ENCODE data around the gene SLC22A13. TPM values are rescaled to one million over a fixed set of nuclear protein-coding genes. Genes with fewer than 3 reads are reported as not detected.
"Not testable (repeated sequence)": the region's sequence is repeated elsewhere in the genome, so short reads cannot be mapped to it uniquely, and the experiment has no call there.

Gene SLC22A13
- polyA plus RNA-seq, 2 donors, result 0.14 to 0.53 TPM

DNA sequence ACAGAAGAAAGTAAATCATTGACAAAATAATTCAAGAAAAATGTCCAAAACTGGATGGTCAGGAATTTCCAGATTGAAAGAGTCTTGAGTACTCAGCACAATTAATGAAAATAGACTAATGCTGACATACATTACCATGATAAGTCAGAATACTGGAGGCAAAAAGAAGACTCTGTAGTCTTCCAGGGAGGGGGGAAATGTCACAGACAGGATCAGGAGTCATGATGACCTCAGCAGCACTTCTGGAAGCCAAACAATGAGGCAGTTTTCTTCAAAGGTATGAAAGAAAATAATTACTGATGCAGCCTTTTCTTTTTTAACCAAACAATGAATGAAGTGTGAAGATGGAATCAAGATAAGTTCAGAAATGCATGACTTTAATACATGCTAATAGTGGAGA lies 30.1 kb upstream of the SLC22A13 start:
- H3K36me3 ChIP-seq (ENCODE audit: control insufficient read depth in 2 of 2, insufficient read depth in 2 of 2, low read length in 1 of 2), result peaks cover 4 to 8% of the 10 kb centered on the region in 2 donors

DNA sequence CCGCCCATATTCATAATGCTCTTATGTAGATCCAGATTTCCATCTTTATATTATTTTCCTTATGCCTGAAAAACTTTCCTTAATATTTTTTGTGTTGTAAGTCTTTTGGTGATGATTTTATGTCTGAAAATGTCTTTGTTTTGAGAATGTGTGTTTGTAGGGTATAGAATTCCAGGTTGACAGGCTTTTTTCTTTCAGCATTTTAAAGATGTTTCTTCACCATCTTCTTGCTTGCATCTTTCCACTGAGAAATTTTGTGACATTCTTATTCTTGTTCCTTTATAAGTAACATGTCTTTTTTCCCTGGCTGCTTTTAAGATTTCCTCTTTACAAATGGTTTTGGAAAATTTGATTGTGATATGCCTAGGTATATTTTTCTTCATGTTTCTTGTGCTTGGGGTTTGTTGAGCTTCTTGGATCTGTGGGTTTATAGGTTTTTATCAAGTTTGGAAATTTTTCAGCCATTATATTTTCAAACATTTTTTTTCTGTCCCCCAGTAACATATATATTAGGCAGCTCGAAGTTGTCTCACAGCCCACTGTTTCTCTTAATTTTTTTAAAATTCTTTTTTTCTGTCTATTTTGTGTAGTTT lies 27.1 kb upstream of the SLC22A13 start:
- no peak overlapping the region for H3K4me3 ChIP-seq (ENCODE audit: low read depth in 1 of 2, low read length in 2 of 2)
- H3K4me1 ChIP-seq (ENCODE audit: control insufficient read depth in 2 of 2, insufficient read depth in 2 of 2, low read length in 1 of 2), result no peaks in the 10 kb centered on the region
- no peaks in the 10 kb centered on the region for H3K27me3 ChIP-seq (ENCODE audit: control insufficient read depth in 1 of 2, insufficient read depth in 2 of 2, low read length in 2 of 2)
- H3K36me3 ChIP-seq (ENCODE audit: control insufficient read depth in 2 of 2, insufficient read depth in 2 of 2, low read length in 1 of 2), result peaks cover 4 to 8% of the 10 kb centered on the region in 2 donors
- H3K27ac ChIP-seq (ENCODE audit: low read depth in 2 of 2, low read length in 1 of 2), result no peak overlapping the region
- H3K9me3 ChIP-seq (ENCODE audit: control insufficient read depth in 2 of 2, insufficient read depth in 1 of 2, low read depth in 1 of 2, low read length in 1 of 2), result no peaks in the 10 kb centered on the region
- 97% methylated on average over 2 of the region's 2 CpGs for WGBS, 2 donors

More for the DNA sequence above, 30.1 kb upstream of the SLC22A13 start:
- no peaks in the 10 kb centered on the region for H3K27me3 ChIP-seq (ENCODE audit: control insufficient read depth in 1 of 2, insufficient read depth in 2 of 2, low read length in 2 of 2)
- H3K27ac ChIP-seq (ENCODE audit: low read depth in 2 of 2, low read length in 1 of 2), result no peak overlapping the region
- no peaks in the 10 kb centered on the region for H3K9me3 ChIP-seq (ENCODE audit: control insufficient read depth in 2 of 2, insufficient read depth in 1 of 2, low read depth in 1 of 2, low read length in 1 of 2)
- no peak overlapping the region for H3K4me3 ChIP-seq (ENCODE audit: low read depth in 1 of 2, low read length in 2 of 2)
- H3K4me1 ChIP-seq (ENCODE audit: control insufficient read depth in 2 of 2, insufficient read depth in 2 of 2, low read length in 1 of 2), result no peaks in the 10 kb centered on the region

DNA sequence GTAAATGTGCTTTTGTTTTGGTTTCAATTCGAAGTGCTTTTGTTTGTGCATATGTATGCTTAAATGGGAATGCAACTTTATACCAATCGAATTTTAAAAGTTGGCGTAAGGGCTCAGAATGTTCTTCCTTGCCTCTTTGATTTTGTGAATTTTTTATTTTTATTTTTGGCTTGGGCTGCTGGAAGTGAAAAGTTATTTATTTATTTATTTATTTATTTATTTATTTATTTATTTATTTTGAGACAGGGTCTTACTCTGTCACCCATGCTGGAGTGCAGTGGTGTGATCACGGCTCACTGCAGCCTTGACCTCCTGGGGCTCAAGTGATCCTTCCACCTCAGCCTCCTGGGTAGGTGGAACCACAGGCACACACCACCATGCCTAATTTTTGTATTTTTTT lies 22.8 kb upstream of the SLC22A13 start:
- H3K36me3 ChIP-seq (ENCODE audit: control insufficient read depth in 2 of 2, insufficient read depth in 2 of 2, low read length in 1 of 2); H3K4me1 ChIP-seq (ENCODE audit: control insufficient read depth in 2 of 2, insufficient read depth in 2 of 2, low read length in 1 of 2); H3K27ac ChIP-seq (ENCODE audit: low read depth in 2 of 2, low read length in 1 of 2); H3K4me3 ChIP-seq (ENCODE audit: low read depth in 1 of 2, low read length in 2 of 2); H3K9me3 ChIP-seq (ENCODE audit: control insufficient read depth in 2 of 2, insufficient read depth in 1 of 2, low read depth in 1 of 2, low read length in 1 of 2); H3K27me3 ChIP-seq (ENCODE audit: control insufficient read depth in 1 of 2, insufficient read depth in 2 of 2, low read length in 2 of 2): not testable (repeated sequence)
- WGBS, 2 donors, result 97 to 98% methylated on average over 4 of the region's 4 CpGs

DNA sequence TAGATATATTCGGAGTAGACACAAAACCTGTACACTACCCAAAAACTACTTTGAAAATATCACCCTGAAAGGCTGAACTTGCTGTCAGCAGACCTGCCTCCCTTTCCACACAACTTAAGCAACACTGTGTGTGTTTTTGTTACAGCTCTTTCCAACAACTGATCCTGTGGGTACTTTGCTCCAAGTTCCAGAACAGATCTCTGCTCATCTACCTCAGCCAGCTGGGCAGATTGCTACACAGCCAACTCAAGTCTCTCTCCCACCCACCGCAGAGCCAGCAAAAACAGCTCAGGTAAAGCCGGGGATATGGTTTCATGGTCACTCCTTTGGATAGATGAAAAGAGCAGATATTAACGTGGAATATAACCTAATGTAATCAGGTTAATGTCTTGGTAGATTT lies 19.7 kb upstream of the SLC22A13 start:
- 92 to 94% methylated on average over 4 of the region's 4 CpGs for WGBS, 2 donors
- no peaks in the 10 kb centered on the region for H3K4me1 ChIP-seq (ENCODE audit: control insufficient read depth in 2 of 2, insufficient read depth in 2 of 2, low read length in 1 of 2)
- no peak overlapping the region for H3K27ac ChIP-seq (ENCODE audit: low read depth in 2 of 2, low read length in 1 of 2)
- H3K4me3 ChIP-seq (ENCODE audit: low read depth in 1 of 2, low read length in 2 of 2), result no peak overlapping the region
- no peaks in the 10 kb centered on the region for H3K9me3 ChIP-seq (ENCODE audit: control insufficient read depth in 2 of 2, insufficient read depth in 1 of 2, low read depth in 1 of 2, low read length in 1 of 2)
- peaks cover 0 to 7% of the 10 kb centered on the region in 2 donors for H3K36me3 ChIP-seq (ENCODE audit: control insufficient read depth in 2 of 2, insufficient read depth in 2 of 2, low read length in 1 of 2)
- no peaks in the 10 kb centered on the region for H3K27me3 ChIP-seq (ENCODE audit: control insufficient read depth in 1 of 2, insufficient read depth in 2 of 2, low read length in 2 of 2)

DNA sequence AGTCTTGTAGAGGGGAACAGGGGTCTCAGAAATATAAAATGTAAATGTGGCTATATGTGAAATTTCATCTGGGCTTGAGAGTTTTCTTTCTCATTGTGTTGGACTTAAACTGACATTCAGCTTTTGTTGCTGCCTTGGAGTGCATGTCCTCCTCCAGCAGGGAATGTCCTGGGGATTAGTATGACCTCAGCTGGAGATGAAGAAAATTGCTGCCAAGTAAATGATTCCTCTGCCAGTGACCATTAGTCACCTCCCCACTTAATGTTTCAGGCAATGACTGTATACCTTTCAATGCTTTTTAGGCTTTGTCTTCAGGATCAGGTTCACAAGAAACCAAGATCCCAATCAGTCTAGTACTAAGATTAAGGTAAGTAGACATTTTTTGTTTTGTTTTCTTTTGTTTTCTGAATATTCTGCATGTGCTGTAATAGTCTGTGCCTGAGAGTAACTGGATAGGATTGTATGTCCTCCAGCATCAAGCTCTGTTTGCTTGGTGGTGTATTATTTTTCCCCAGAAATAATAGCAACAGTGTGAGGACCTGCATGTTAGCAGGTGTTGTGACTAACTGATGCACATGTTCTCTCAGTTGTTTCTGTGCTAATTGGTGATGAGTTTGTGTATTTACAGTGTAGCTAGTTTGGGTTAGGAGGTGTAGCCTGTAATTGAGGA lies 18.1 kb upstream of the SLC22A13 start:
- Histone ChIP-seq H3K4me1 (ENCODE audit: control insufficient read depth in 2 of 2, insufficient read depth in 2 of 2, low read length in 1 of 2) (no peaks in the 10 kb centered on the region), H3K27ac (ENCODE audit: low read depth in 2 of 2, low read length in 1 of 2) (no peak overlapping the region), H3K27me3 (ENCODE audit: control insufficient read depth in 1 of 2, insufficient read depth in 2 of 2, low read length in 2 of 2) (no peaks in the 10 kb centered on the region), H3K9me3 (ENCODE audit: control insufficient read depth in 2 of 2, insufficient read depth in 1 of 2, low read depth in 1 of 2, low read length in 1 of 2) (no peaks in the 10 kb centered on the region), H3K4me3 (ENCODE audit: low read depth in 1 of 2, low read length in 2 of 2) (no peak overlapping the region), H3K36me3 (ENCODE audit: control insufficient read depth in 2 of 2, insufficient read depth in 2 of 2, low read length in 1 of 2) (peaks cover 0 to 12% of the 10 kb centered on the region in 2 donors)

DNA sequence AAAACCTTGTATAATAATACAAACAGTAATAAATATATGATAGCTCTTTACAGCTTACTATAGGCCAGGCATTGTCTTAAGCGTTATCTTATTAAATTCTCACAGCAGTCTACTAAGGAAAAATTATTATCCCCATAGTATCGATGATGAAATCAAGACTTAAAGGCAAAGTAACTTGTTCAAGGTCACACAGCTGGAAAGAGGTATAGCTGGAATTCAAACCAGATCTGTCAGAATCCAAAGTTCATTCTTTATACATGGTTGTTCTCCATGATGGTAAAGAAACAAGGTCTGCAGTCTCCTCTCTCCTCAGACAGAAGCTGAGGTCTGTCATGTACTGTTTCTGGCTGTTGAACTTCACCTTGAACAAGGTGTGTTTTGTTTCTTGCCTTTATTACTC lies 15.4 kb upstream of the SLC22A13 start:
- Histone ChIP-seq H3K4me1 (ENCODE audit: control insufficient read depth in 2 of 2, insufficient read depth in 2 of 2, low read length in 1 of 2) (no peaks in the 10 kb centered on the region), H3K27ac (ENCODE audit: low read depth in 2 of 2, low read length in 1 of 2) (no peak overlapping the region), H3K36me3 (ENCODE audit: control insufficient read depth in 2 of 2, insufficient read depth in 2 of 2, low read length in 1 of 2) (peaks cover 16% of the 10 kb centered on the region in 2 donors), H3K27me3 (ENCODE audit: control insufficient read depth in 1 of 2, insufficient read depth in 2 of 2, low read length in 2 of 2) (no peaks in the 10 kb centered on the region), H3K4me3 (ENCODE audit: low read depth in 1 of 2, low read length in 2 of 2) (no peak overlapping the region), H3K9me3 (ENCODE audit: control insufficient read depth in 2 of 2, insufficient read depth in 1 of 2, low read depth in 1 of 2, low read length in 1 of 2) (no peaks in the 10 kb centered on the region)
- WGBS, 2 donors, result 85 to 99% methylated on average over 2 of the region's 2 CpGs

DNA sequence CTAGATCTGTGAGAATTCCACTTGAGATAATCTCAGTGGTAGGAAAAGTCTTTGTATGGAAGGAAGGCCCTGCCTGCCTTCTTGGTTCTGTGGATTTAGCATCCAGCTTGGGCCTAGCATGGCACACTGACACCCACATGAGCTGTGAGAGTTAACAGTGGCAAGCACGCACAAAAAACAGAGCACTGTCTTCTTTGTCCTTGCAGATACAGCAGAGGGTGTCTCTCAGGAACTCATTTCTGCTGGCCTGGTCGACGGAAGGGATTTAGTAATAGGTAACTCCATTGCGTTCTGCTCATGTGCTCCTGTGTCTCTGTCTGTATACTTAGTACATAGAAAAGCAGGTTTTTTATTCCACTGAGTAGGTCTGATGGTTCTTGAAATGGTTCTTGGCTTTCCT lies 14.4 kb upstream of the SLC22A13 start:
- Histone ChIP-seq H3K9me3 (ENCODE audit: control insufficient read depth in 2 of 2, insufficient read depth in 1 of 2, low read depth in 1 of 2, low read length in 1 of 2) (no peaks in the 10 kb centered on the region), H3K4me1 (ENCODE audit: control insufficient read depth in 2 of 2, insufficient read depth in 2 of 2, low read length in 1 of 2) (no peaks in the 10 kb centered on the region), H3K36me3 (ENCODE audit: control insufficient read depth in 2 of 2, insufficient read depth in 2 of 2, low read length in 1 of 2) (peaks cover 13 to 16% of the 10 kb centered on the region in 2 donors), H3K27ac (ENCODE audit: low read depth in 2 of 2, low read length in 1 of 2) (no peak overlapping the region), H3K27me3 (ENCODE audit: control insufficient read depth in 1 of 2, insufficient read depth in 2 of 2, low read length in 2 of 2) (no peaks in the 10 kb centered on the region), H3K4me3 (ENCODE audit: low read depth in 1 of 2, low read length in 2 of 2) (no peak overlapping the region)
- 94% methylated on average over 4 of the region's 4 CpGs for WGBS, 2 donors

DNA sequence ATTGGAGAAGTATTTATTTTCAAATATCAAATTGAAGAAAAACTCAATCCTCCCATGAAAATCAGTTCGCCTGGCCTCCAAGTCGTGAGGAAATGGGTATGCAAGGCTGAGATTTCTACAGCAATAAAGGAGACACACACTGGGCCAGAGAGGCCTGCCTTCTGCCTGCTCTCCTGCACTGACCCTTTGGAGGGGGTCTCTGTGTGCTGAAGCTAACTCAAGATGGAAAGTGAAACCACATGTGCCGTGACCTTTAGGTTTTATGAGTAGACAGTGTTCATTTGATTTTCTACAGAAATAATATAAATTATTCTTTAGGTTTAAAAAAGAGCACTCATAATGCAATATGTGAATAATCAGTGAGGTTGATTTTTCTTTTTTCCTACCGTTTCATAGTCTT lies 11.9 kb upstream of the SLC22A13 start:
- WGBS, 2 donors, result 91 to 93% methylated on average over 4 of the region's 4 CpGs
- H3K9me3 ChIP-seq (ENCODE audit: control insufficient read depth in 2 of 2, insufficient read depth in 1 of 2, low read depth in 1 of 2, low read length in 1 of 2), result no peaks in the 10 kb centered on the region
- H3K4me1 ChIP-seq (ENCODE audit: control insufficient read depth in 2 of 2, insufficient read depth in 2 of 2, low read length in 1 of 2), result no peaks in the 10 kb centered on the region
- no peak overlapping the region for H3K4me3 ChIP-seq (ENCODE audit: low read depth in 1 of 2, low read length in 2 of 2)
- no peaks in the 10 kb centered on the region for H3K27me3 ChIP-seq (ENCODE audit: control insufficient read depth in 1 of 2, insufficient read depth in 2 of 2, low read length in 2 of 2)
- no peak overlapping the region for H3K27ac ChIP-seq (ENCODE audit: low read depth in 2 of 2, low read length in 1 of 2)
- peaks cover 12 to 16% of the 10 kb centered on the region in 2 donors for H3K36me3 ChIP-seq (ENCODE audit: control insufficient read depth in 2 of 2, insufficient read depth in 2 of 2, low read length in 1 of 2)

DNA sequence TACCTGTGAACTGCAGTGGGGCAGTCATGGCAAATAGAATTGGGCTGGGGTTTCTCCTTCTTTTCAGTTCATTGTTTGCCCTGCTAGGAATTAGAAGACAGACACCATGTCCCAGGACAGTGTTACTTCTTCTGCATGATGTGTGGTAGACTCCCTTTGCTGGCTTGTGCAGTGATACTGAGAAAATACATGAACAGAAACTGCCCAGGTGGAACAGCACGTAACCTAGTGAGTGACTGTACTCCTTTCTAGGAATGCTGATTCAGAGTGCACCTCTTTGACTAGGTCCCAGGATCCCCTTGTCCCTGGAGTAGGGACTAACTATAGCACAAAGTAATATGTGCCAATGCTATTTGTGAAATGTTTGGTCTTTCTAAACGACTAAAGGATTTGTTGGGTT lies 10.7 kb upstream of the SLC22A13 start:
- Histone ChIP-seq H3K4me1 (ENCODE audit: control insufficient read depth in 2 of 2, insufficient read depth in 2 of 2, low read length in 1 of 2) (no peaks in the 10 kb centered on the region), H3K27ac (ENCODE audit: low read depth in 2 of 2, low read length in 1 of 2) (no peak overlapping the region), H3K27me3 (ENCODE audit: control insufficient read depth in 1 of 2, insufficient read depth in 2 of 2, low read length in 2 of 2) (no peaks in the 10 kb centered on the region), H3K9me3 (ENCODE audit: control insufficient read depth in 2 of 2, insufficient read depth in 1 of 2, low read depth in 1 of 2, low read length in 1 of 2) (no peaks in the 10 kb centered on the region), H3K36me3 (ENCODE audit: control insufficient read depth in 2 of 2, insufficient read depth in 2 of 2, low read length in 1 of 2) (peaks cover 12 to 16% of the 10 kb centered on the region in 2 donors), H3K4me3 (ENCODE audit: low read depth in 1 of 2, low read length in 2 of 2) (no peak overlapping the region)
- 86 to 89% methylated on average over 2 of the region's 2 CpGs for WGBS, 2 donors

DNA sequence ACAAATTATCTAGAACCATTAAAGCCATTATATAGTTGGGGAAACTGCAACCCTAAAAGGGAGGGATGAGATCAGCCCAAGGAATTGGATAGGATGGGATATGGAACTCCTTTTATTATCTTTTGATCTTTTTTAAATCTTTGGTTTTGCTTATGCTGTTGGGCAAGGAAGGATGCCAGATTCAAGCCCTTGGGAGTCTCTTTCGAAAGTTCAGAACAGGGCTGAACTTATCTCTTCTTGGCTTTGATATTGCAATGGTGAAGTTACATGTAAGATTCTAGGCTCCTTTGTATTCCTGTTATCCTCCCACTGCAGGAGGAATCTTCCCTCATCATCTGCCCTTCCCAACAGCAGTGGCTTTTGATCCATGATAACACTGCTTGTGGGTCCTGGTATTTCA lies 10.0 kb upstream of the SLC22A13 start:
- WGBS, 2 donors, result 82 to 88% methylated on average over 1 of the region's 1 CpG
- Histone ChIP-seq H3K36me3 (ENCODE audit: control insufficient read depth in 2 of 2, insufficient read depth in 2 of 2, low read length in 1 of 2) (peaks cover 12 to 16% of the 10 kb centered on the region in 2 donors), H3K4me3 (ENCODE audit: low read depth in 1 of 2, low read length in 2 of 2) (no peak overlapping the region), H3K27ac (ENCODE audit: low read depth in 2 of 2, low read length in 1 of 2) (no peak overlapping the region), H3K9me3 (ENCODE audit: control insufficient read depth in 2 of 2, insufficient read depth in 1 of 2, low read depth in 1 of 2, low read length in 1 of 2) (no peaks in the 10 kb centered on the region), H3K27me3 (ENCODE audit: control insufficient read depth in 1 of 2, insufficient read depth in 2 of 2, low read length in 2 of 2) (no peaks in the 10 kb centered on the region), H3K4me1 (ENCODE audit: control insufficient read depth in 2 of 2, insufficient read depth in 2 of 2, low read length in 1 of 2) (no peaks in the 10 kb centered on the region)
